NCI-H1048 (cell line): Measurements from ENCODE around the gene ZBTB37.
"Not testable (repeated sequence)": the region's sequence is repeated elsewhere in the genome, so short reads cannot be mapped to it uniquely, and the experiment has no call there.

ENCODE experiments used
- DNase-seq: peaks from one replicate; lab custom pipeline; 2025; lab: John Stamatoyannopoulos, UW

Gene ZBTB37

DNA sequence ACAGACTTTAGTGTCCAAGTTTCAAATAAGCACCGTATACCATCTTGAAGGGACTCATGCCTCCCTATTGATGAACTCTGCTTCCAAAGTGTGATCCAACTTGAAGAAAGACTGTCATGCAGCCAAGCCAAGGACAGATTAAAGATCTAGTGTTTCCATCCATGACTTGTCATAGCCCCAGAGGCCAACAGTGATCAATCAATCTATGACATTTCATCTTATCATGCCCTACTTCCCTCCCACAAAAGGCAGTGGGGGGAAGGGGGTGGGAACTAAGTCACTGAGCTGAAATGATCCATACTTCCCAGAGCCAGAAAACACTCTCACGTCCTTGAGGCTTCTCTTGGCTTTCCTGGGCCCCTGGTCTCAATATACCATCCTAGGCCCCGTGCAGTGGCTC lies 44.9 kb downstream of the ZBTB37 start:
- DNase-seq = no peak

- peak; percentile 25 for DNase-seq
These were observed 46.2 kb downstream of the ZBTB37 start for GRCh38 chr1:173914366-173914871.

DNA sequence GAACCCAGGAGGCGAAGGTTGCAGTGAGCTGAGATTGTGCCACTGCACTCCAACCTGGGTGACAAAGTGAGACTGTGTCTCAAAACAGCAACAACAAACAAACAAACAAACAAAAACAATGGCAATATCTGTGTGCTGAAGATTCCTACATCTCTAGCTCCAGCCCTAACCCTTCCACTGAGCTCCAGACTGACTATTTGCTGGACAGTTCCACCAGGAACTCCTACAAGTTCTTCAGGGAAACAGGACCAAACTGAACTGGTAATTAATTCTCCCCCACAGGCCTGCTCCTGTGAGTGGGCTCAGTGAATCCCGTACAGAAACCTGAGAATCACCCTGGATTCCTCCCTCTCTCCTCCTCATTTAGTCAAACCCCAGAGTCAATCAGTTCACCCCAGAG lies 47.4 kb downstream of the ZBTB37 start:
- no peak for DNase-seq

GRCh38 chr1:173916667-173917066 lies 48.5 kb downstream of the ZBTB37 start:
- DNase-seq = no peak

GRCh38 chr1:173917149-173917548 lies 49.0 kb downstream of the ZBTB37 start, which contains the start of gene SERPINC1:
Gene SERPINC1 (minus strand): TSS chr1:173917327. CDS start chr1:173917259, 68 bp downstream.
- no peak for DNase-seq

DNA sequence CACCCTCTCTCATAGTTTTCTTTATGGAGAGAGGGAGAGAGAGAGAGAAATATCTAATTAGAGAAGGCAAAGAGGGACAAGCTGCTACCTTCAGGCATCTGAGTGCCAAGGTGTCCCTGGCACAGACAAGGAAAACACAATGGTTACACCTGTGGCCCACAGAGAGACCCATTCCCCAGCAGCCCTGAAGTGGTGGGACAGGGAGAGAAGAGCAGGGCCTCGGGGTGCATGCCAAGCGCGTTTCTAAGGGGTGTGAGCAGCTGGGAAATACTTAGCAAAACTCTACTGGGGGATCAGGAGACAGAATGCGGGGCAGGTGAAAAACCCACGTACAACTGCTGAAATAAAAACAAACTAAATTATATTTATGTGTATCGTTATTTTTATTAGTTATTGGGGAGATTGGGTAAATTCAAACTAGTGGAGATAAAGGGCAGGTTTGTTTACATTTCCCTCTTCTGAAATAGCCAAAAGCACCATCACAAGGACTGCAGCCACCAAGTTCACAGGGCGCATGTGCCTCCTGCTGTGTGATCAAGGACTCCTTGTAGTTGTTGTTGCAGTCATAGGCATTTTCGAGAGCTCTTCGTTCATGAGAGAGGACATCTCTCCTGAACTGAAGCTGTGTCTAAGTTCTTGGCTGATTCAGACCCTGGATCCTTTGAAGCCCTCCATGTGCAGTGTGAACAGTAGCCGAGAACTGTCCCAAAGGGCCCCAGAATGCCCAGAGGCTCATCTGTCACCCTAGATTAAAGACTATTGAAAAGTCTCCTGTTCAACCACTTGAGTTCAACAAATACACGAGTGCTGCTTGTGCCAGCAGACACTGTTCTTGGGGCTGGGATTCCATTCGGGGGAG lies 49.7 kb downstream of the ZBTB37 start:
- DNase-seq = no peak

DNA sequence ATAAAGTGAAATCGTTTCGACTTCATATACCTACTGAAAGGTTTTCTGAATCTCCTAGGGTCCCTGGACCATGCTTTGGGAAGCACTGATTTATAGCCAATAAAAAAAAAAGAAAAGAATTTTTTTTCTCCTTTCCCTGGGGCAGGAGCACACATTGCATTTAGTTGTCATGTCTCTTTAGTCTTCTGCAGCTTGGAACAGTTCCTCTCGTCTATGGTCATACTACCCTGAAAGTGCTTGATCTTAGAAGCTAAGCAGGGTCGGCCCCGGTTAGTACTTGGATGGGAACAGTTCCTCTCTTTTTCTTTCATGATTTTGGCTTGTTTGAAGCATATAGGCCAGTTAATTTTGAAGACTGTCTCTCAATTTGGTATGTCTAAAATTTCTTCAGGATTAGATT lies 52.7 kb downstream of the ZBTB37 start:
- no peak for DNase-seq

- DNase-seq = no peak
These were observed 57.4 kb downstream of the ZBTB37 start for GRCh38 chr1:173925306-173926242.

GRCh38 chr1:173930541-173930940 lies 62.4 kb downstream of the ZBTB37 start:
- not testable (repeated sequence) for DNase-seq

DNA sequence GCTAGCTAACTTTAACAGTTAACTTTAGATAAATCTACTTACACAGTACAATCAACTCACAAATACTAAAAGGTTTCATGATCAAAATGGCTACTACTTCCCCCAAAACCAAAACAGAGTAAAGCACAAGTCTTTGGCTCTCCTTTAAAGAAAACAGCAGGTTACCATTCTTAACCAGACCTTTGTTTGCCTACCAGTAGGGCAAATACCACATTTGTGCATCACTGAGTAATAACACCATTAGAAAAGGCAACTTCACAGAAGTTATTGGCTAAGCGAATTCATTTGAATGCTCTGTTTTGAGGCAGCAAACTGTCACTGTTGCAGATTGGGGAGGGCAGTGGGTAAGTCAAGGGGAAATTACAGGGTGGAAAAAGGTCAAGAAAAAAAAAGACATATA lies 66.3 kb downstream of the ZBTB37 start:
- DNase-seq = no peak

- DNase-seq = no peak
These were observed 68.9 kb downstream of the ZBTB37 start for GRCh38 chr1:173937062-173937461.

- no peak for DNase-seq
These were observed 78.3 kb downstream of the ZBTB37 start for GRCh38 chr1:173946380-173946921.

- no peak for DNase-seq
These were observed 80.4 kb downstream of the ZBTB37 start for GRCh38 chr1:173948594-173948993.
